A549 (cell line): ENCODE data around the gene OR2A1.
"Not testable (repeated sequence)": the region's sequence is repeated elsewhere in the genome, so short reads cannot be mapped to it uniquely, and the experiment has no call there.

Experiments used
- EP300 ChIP-seq, 2 experiments: fragments of >200 bp; sonication (Bioruptor Twin); formaldehyde crosslinking; IDR thresholded peaks; 2 replicates in 1 of 2; 3 replicates in 1 of 2; pipeline ENCODE4 v1.6.1; 2016 to 2017
- GATA3 ChIP-seq: IDR thresholded peaks from 2 replicates; pipeline ENCODE4 v1.6.1; 2012; ENCODE audit warnings: borderline replicate concordance
- JUN ChIP-seq, 2 experiments: fragments of >200 bp; sonication (Bioruptor Twin); formaldehyde crosslinking; IDR thresholded peaks; 2 replicates in 1 of 2; 3 replicates in 1 of 2; pipeline ENCODE4 v1.6.1; 2016 to 2017
- KDM1A ChIP-seq: fragments of 200-600 bp; sonication (generic); IDR thresholded peaks from 2 replicates; pipeline ENCODE4 v1.6.1; 2016; ENCODE audit warnings: low read depth, mild to moderate bottlenecking
- MYC ChIP-seq: IDR thresholded peaks from 2 replicates; pipeline ENCODE4 v1.6.1; 2012; ENCODE audit warnings: mild to moderate bottlenecking, inconsistent platforms, low read length, improper control_type of control experiment, borderline replicate concordance
- NR3C1 ChIP-seq: fragments of >200 bp; sonication (Bioruptor Twin); formaldehyde crosslinking; IDR thresholded peaks from 3 replicates; pipeline ENCODE4 v1.6.1; 2017
- POLR2A ChIP-seq: IDR thresholded peaks from 2 replicates; pipeline ENCODE4 v1.6.1; 2012; ENCODE audit warnings: mild to moderate bottlenecking, low read length
- RCOR1 ChIP-seq: fragments of 150-350 bp; IDR thresholded peaks from 2 replicates; pipeline ENCODE4 v1.6.1; 2014; ENCODE audit warnings: antibody characterized with exemption, low read length, low read depth
- ZFP36 ChIP-seq: fragments of 450-650 bp; IDR thresholded peaks from 2 replicates; pipeline ENCODE4 v1.6.1; 2014; ENCODE audit warnings: borderline replicate concordance; ENCODE audit not compliant: partially characterized antibody
- TF ChIP-seq, protein P1 (sequence below): fragments of >200 bp; sonication (Bioruptor Twin); formaldehyde crosslinking; IDR thresholded peaks from 3 replicates; pipeline ENCODE4 v1.5.1; 2016
- TF ChIP-seq, protein P2 (sequence below): fragments of 450-650 bp; IDR thresholded peaks from 2 replicates; pipeline ENCODE4 v1.6.1; 2014; ENCODE audit warnings: antibody characterized with exemption
- TF ChIP-seq, protein P3 (sequence below): fragments of >200 bp; sonication (Bioruptor Twin); formaldehyde crosslinking; IDR thresholded peaks from 3 replicates; pipeline ENCODE4 v1.6.1; 2016

DNA sequence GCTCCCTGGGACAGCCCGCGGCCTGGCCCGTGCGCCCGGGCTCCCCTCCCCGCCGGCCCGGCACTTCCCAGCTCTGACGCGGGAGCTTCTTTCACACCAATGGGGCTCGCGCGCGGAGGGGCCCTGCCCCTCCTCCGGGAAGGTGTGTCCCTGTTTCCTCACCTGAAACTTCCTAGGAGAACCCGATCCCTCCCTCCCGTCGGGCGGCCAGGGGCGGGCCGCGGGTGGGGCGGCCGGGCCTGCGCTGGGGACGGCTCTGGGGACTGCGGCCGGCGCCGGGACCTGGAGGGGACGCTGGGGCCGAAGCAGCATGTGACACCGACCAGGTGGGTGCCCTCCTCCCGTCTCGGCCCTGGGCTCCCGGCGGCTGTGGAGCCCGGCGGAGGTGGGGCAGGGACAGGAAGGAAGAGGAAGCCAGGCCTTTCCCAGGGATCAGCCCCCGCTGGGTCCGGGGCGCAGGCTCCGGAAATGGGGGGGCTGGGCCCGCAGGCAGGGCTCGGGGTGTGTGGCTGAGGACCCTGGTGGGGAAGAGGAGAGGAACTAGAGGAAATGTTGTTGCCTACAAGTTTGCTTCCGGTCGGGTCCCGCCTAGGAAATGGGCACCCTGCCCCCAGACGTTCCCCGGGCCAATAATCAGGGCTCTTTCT lies 43.1 kb downstream of the OR2A1 start, which contains the start of gene ARHGEF5:
- TF ChIP-seq, protein P1, sequence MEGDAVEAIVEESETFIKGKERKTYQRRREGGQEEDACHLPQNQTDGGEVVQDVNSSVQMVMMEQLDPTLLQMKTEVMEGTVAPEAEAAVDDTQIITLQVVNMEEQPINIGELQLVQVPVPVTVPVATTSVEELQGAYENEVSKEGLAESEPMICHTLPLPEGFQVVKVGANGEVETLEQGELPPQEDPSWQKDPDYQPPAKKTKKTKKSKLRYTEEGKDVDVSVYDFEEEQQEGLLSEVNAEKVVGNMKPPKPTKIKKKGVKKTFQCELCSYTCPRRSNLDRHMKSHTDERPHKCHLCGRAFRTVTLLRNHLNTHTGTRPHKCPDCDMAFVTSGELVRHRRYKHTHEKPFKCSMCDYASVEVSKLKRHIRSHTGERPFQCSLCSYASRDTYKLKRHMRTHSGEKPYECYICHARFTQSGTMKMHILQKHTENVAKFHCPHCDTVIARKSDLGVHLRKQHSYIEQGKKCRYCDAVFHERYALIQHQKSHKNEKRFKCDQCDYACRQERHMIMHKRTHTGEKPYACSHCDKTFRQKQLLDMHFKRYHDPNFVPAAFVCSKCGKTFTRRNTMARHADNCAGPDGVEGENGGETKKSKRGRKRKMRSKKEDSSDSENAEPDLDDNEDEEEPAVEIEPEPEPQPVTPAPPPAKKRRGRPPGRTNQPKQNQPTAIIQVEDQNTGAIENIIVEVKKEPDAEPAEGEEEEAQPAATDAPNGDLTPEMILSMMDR, result not testable (repeated sequence)
- TF ChIP-seq, protein P2, sequence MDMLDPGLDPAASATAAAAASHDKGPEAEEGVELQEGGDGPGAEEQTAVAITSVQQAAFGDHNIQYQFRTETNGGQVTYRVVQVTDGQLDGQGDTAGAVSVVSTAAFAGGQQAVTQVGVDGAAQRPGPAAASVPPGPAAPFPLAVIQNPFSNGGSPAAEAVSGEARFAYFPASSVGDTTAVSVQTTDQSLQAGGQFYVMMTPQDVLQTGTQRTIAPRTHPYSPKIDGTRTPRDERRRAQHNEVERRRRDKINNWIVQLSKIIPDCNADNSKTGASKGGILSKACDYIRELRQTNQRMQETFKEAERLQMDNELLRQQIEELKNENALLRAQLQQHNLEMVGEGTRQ, result not testable (repeated sequence)
- TF ChIP-seq POLR2A; EP300 (IDR thresholded peaks at IDR 0.05); MYC; GATA3; ZFP36; NR3C1; JUN (IDR thresholded peaks at IDR 0.05); KDM1A; RCOR1: not testable (repeated sequence)
- TF ChIP-seq, protein P3, sequence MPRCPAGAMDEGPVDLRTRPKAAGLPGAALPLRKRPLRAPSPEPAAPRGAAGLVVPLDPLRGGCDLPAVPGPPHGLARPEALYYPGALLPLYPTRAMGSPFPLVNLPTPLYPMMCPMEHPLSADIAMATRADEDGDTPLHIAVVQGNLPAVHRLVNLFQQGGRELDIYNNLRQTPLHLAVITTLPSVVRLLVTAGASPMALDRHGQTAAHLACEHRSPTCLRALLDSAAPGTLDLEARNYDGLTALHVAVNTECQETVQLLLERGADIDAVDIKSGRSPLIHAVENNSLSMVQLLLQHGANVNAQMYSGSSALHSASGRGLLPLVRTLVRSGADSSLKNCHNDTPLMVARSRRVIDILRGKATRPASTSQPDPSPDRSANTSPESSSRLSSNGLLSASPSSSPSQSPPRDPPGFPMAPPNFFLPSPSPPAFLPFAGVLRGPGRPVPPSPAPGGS, result not testable (repeated sequence)
